Right cardiac atrium (tissue), 5 donors: Measurements from ENCODE around the gene MRPL38. TPM values are rescaled to one million over a fixed set of nuclear protein-coding genes. Genes with fewer than 3 reads are reported as not detected.

Source experiments
- ATAC-seq, 2 donors: fragments of 200-7000 bp; cut with Tn5 transposase; one replicate each; pipeline versions ENCODE4 v1.8.0 to v1.9.1; 2020; ENCODE audit warnings: moderate library complexity in 2 of 2, mild to moderate bottlenecking in 1 of 2
- DNase-seq, 3 donors: peaks; one replicate each; pipeline ENCODE4 v3.0.0-alpha.2; 2020
- H3K27ac ChIP-seq: one replicate; pipeline ENCODE4 v1.5.1; 2013; ENCODE audit warnings: mild to moderate bottlenecking, low read length, control low read depth, moderate library complexity
- H3K27me3 ChIP-seq: one replicate; pipeline ENCODE4 v1.6.1; 2013; ENCODE audit not compliant: control insufficient read depth, insufficient read depth
- H3K4me1 ChIP-seq: one replicate; pipeline ENCODE4 v1.6.1; 2013; ENCODE audit warnings: low read length; ENCODE audit not compliant: control insufficient read depth, insufficient read depth
- H3K4me3 ChIP-seq: one replicate; pipeline ENCODE4 v1.5.1; 2013; ENCODE audit warnings: low read length, control low read depth
- H3K9me3 ChIP-seq: one replicate; pipeline ENCODE4 v1.6.1; 2013; ENCODE audit warnings: low read length; ENCODE audit not compliant: control insufficient read depth
- WGBS: extraction: QIAGEN DNeasy Blood & Tissue Kit; methylation state at CpG from one replicate; pipeline ENCODE4 v1.1.7; 2013; 5-methylcytosine and 5-hydroxymethylcytosine counted together
- intact Hi-C, 4 donors: fragments of 100-400 bp; cut with DNase I; formaldehyde crosslinking; loops; one replicate each; pipeline versions ENCODE4 v1.11.0 to v1.14.0; 2022 to 2023
- polyA plus RNA-seq: library from polyadenylated mRNA; stranded (reverse); fragments of 200-250 nt; gene quantifications from one replicate; pipeline ENCODE4 v1.2.3, GENCODE V29; 2013
- total RNA-seq, 4 donors: library from RNA; stranded (reverse); fragmentation: NEBNext Ultra II Directional; extraction: Animal tissue kit (Norgen Biotek cat#: 25700); gene quantifications; one replicate each; pipeline ENCODE4 v1.2.1, GENCODE V29; 2021
- donor health status: healthy with polysubstance abuse.
- donor health status: DM: no; HTN: yes; CAD: no.
- donor health status: DM: no; HTN: no; CAD: no.
- donor health status: DM: no; HTN: yes; CAD: no; lungs with severe emphysema.
- donor health status: DM: yes; HTN: yes; CAD: no.

MRPL38 gene
- total and polyA plus RNA-seq, 5 donors = 57.9 to 94.2 (median 76.2) TPM

GRCh38 chr17:75906143-75906884 lies 1.6 kb upstream of the MRPL38 start:
- Histone ChIP-seq H3K9me3 (no peaks in the 10 kb centered on the region), H3K4me1 (no peaks in the 10 kb centered on the region), H3K27me3 (no peaks in the 10 kb centered on the region), H3K27ac (no peak overlapping the region), H3K4me3 (no peak overlapping the region)
- intact Hi-C loops = loop anchor here in 2 of 4 donors (5.0 kb wide), 2 partner anchors 101 to 106 kb away; no protein-coding TSS in a partner anchor
- 86% methylated on average over 10 of the region's 10 CpGs for WGBS
- no peak for ATAC-seq
- peak in 1 of 3 donors; percentile 52 for DNase-seq

- Histone ChIP-seq H3K4me1 (no peaks in the 10 kb centered on the region), H3K27me3 (no peaks in the 10 kb centered on the region), H3K27ac (no peak overlapping the region), H3K9me3 (no peaks in the 10 kb centered on the region), H3K4me3 (no peak overlapping the region)
- 94% methylated on average over 6 of the region's 6 CpGs for WGBS
- DNase-seq (no peak), ATAC-seq (no peak)
- intact Hi-C loops = no loop called here
These were observed 2.3 kb downstream of the MRPL38 start for GRCh38 chr17:75902406-75902805.

GRCh38 chr17:75901727-75902126 lies 3.0 kb downstream of the MRPL38 start:
- no peaks in the 10 kb centered on the region for H3K4me1 ChIP-seq
- ATAC-seq = no peak
- H3K4me3 ChIP-seq = no peak overlapping the region
- no peak overlapping the region for H3K27ac ChIP-seq
- intact Hi-C loops = no loop called here
- no peaks in the 10 kb centered on the region for H3K27me3 ChIP-seq
- DNase-seq = peak in 1 of 3 donors; percentile 60
- 91% methylated on average over 18 of the region's 18 CpGs for WGBS
- no peaks in the 10 kb centered on the region for H3K9me3 ChIP-seq

- Histone ChIP-seq H3K9me3 (no peaks in the 10 kb centered on the region), H3K27me3 (no peaks in the 10 kb centered on the region), H3K27ac (no peak overlapping the region), H3K4me3 (no peak overlapping the region), H3K4me1 (no peaks in the 10 kb centered on the region)
- DNase-seq = peak in 2 of 3 donors; percentile 58
- intact Hi-C loops = no loop called here
- WGBS = 86% methylated on average over 13 of the region's 13 CpGs
- ATAC-seq = no peak
These were observed 3.8 kb downstream of the MRPL38 start for GRCh38 chr17:75900691-75901533.

GRCh38 chr17:75899767-75900468 lies 4.8 kb downstream of the MRPL38 start:
- DNase-seq (peak in 1 of 3 donors; percentile 55), ATAC-seq (no peak)
- Histone ChIP-seq H3K4me3 (no peak overlapping the region), H3K27me3 (no peaks in the 10 kb centered on the region), H3K27ac (no peak overlapping the region), H3K9me3 (no peaks in the 10 kb centered on the region), H3K4me1 (no peaks in the 10 kb centered on the region)
- intact Hi-C loops = loop anchor here in 2 of 4 donors (10.0 kb wide), 2 partner anchors 115 to 135 kb away; partner anchors contain the start of genes GALK1 (in 1 of the 2) and UNK (in 1 of the 2)
- WGBS = 87% methylated on average over 23 of the region's 23 CpGs

GRCh38 chr17:75899353-75899752 lies 5.3 kb downstream of the MRPL38 start:
- H3K4me1 ChIP-seq = no peaks in the 10 kb centered on the region
- WGBS = 88% methylated on average over 13 of the region's 13 CpGs
- DNase-seq (no peak), ATAC-seq (no peak)
- H3K9me3 ChIP-seq = no peaks in the 10 kb centered on the region
- H3K27me3 ChIP-seq = no peaks in the 10 kb centered on the region
- no peak overlapping the region for H3K4me3 ChIP-seq
- H3K27ac ChIP-seq = no peak overlapping the region
- intact Hi-C loops = loop anchor here in 2 of 4 donors (10.0 kb wide), 2 partner anchors 115 to 135 kb away; partner anchors contain the start of genes GALK1 (in 1 of the 2) and UNK (in 1 of the 2)

GRCh38 chr17:75898791-75899190 lies 5.9 kb downstream of the MRPL38 start:
- Histone ChIP-seq H3K4me3 (no peak overlapping the region), H3K27me3 (no peaks in the 10 kb centered on the region), H3K27ac (no peak overlapping the region), H3K4me1 (no peaks in the 10 kb centered on the region), H3K9me3 (no peaks in the 10 kb centered on the region)
- intact Hi-C loops = loop anchor here in 2 of 4 donors (10.0 kb wide), 2 partner anchors 114 to 134 kb away; partner anchors contain the start of genes GALK1 (in 1 of the 2) and UNK (in 1 of the 2)
- no peak for ATAC-seq
- WGBS = 94% methylated on average over 16 of the region's 16 CpGs
- DNase-seq = peak in 1 of 3 donors; percentile 57

GRCh38 chr17:75898065-75898464 lies 6.6 kb downstream of the MRPL38 start:
- Histone ChIP-seq H3K4me3 (no peak overlapping the region), H3K27ac (no peak overlapping the region), H3K9me3 (no peaks in the 10 kb centered on the region), H3K4me1 (no peaks in the 10 kb centered on the region), H3K27me3 (no peaks in the 10 kb centered on the region)
- ATAC-seq (no peak), DNase-seq (peak in 2 of 3 donors; percentile 58 to 61)
- WGBS = 88% methylated on average over 8 of the region's 8 CpGs
- intact Hi-C loops = loop anchor here in 2 of 4 donors (10.0 kb wide), 2 partner anchors 113 to 133 kb away; partner anchors contain the start of genes GALK1 (in 1 of the 2) and UNK (in 1 of the 2)

- Histone ChIP-seq H3K27ac (peak overlapping the region; percentile 46), H3K4me1 (no peaks in the 10 kb centered on the region), H3K9me3 (no peaks in the 10 kb centered on the region), H3K4me3 (no peak overlapping the region), H3K27me3 (no peaks in the 10 kb centered on the region)
- intact Hi-C loops = loop anchor here in 2 of 4 donors (10.0 kb wide), 2 partner anchors 113 to 133 kb away; partner anchors contain the start of genes GALK1 (in 1 of the 2) and UNK (in 1 of the 2)
- DNase-seq = peak; percentile 58 to 64 (median 60)
- ATAC-seq = no peak
- WGBS = 50% methylated on average over 37 of the region's 37 CpGs
These were observed 7.3 kb downstream of the MRPL38 start for GRCh38 chr17:75897160-75898019.
